Measurements from ENCODE around the gene STIM1. TPM values are rescaled to one million over a fixed set of nuclear protein-coding genes. Genes with fewer than 3 reads are reported as not detected.

Gene STIM1
- total RNA-seq, 1 experiment from 2014 or later, result 15.2 TPM

GRCh38 chr11:3849297-3849874 is 6.1 kb upstream of the STIM1 start:
- peaks cover 7 to 10% of the 10 kb centered on the region in 2 experiments for H3K4me1 Mint-ChIP-seq
- no peak overlapping the region for H2AK5ac ChIP-seq (ENCODE audit: insufficient read length, low read length)

More at GRCh38 chr11:3849297-3849874, 6.1 kb upstream of the STIM1 start:
- H3K4me2 ChIP-seq (ENCODE audit: insufficient read depth, insufficient read length, low read length), result no peak overlapping the region
- H3K9ac ChIP-seq (ENCODE audit: extremely low read depth, insufficient read length, low read length), result no peak overlapping the region
- H3K36me3 Mint-ChIP-seq (ENCODE audit: insufficient read depth in 1 of 3, low read depth in 3 of 3), result no peaks in the 10 kb centered on the region
- no peak overlapping the region for H4K5ac ChIP-seq (ENCODE audit: insufficient read length, low read depth, low read length)
- no peak overlapping the region for H2AFZ ChIP-seq (ENCODE audit: low read length)
- H3K27me3 Mint-ChIP-seq (ENCODE audit: low read depth), result peaks cover 3% of the 10 kb centered on the region
- H3K56ac ChIP-seq (ENCODE audit: insufficient read length, low read depth, low read length), result no peak overlapping the region
- no peaks in the 10 kb centered on the region for H3K9me3 Mint-ChIP-seq
- WGBS (ENCODE audit: extremely low coverage, insufficient read length, low lambda C conversion rate), result no CpG with 5 or more reads among the region's 10 CpGs
- H2BK20ac ChIP-seq (ENCODE audit: low read depth, low read length, poor library complexity, severe bottlenecking), result no peak overlapping the region
- 0 out of 2 replicates have a peak, but pooled peaks cover 2% of the 10 kb centered on the region for H3K4me1 ChIP-seq (ENCODE audit: insufficient read depth, low read length)
- no peak overlapping the region for H2BK15ac ChIP-seq (ENCODE audit: low read depth, low read length)
- H3K4ac ChIP-seq (ENCODE audit: low read depth, low read length), result no peak overlapping the region
- H3T11ph ChIP-seq (ENCODE audit: low read length), result no peak overlapping the region
- no peak overlapping the region for H3K4me3 Mint-ChIP-seq
- H3K27ac Mint-ChIP-seq, result no peak overlapping the region
- H2BK5ac ChIP-seq (ENCODE audit: insufficient read length, low read length), result no peak overlapping the region
- no peaks in the 10 kb centered on the region for H3K27me3 ChIP-seq (ENCODE audit: insufficient read depth, low read length)
- no peak overlapping the region for H2BK120ac ChIP-seq (ENCODE audit: low read depth, low read length, poor library complexity, severe bottlenecking)
- no peak overlapping the region for H4K8ac ChIP-seq (replicated peaks; ENCODE audit: insufficient read length, low read depth, low read length)
- H3K9me3 ChIP-seq (ENCODE audit: control insufficient read depth, low read depth, low read length), result no peaks in the 10 kb centered on the region
- no peak overlapping the region for H3K18ac ChIP-seq (ENCODE audit: insufficient read length, low read depth, low read length)
- no peak overlapping the region for H3K27ac ChIP-seq (ENCODE audit: insufficient read length, low read depth, low read length)
- no peak overlapping the region for H2BK12ac ChIP-seq (ENCODE audit: insufficient read length, low read depth, low read length)
- H3K23ac ChIP-seq (ENCODE audit: insufficient read length, low read depth, low read length), result no peak overlapping the region
- H4K20me1 ChIP-seq (ENCODE audit: control insufficient read depth, insufficient read depth, insufficient read length), result no peaks in the 10 kb centered on the region
- no peaks in the 10 kb centered on the region for H3K79me2 ChIP-seq (ENCODE audit: insufficient read depth, low read length)
- TF ChIP-seq CTCF (conservative IDR thresholded peaks at IDR 0.05), result peak; percentile 72
- no peaks in the 10 kb centered on the region for H3K79me1 ChIP-seq (ENCODE audit: insufficient read depth, low read depth, low read length, poor library complexity, severe bottlenecking)
- H3K14ac ChIP-seq (ENCODE audit: insufficient read depth, low read length), result no peak overlapping the region
- H4K91ac ChIP-seq (ENCODE audit: insufficient read length, low read depth, low read length), result no peak overlapping the region
- DNase-seq, result no peak
- H3K23me2 ChIP-seq (ENCODE audit: insufficient read length, low read depth, low read length, poor library complexity, severe bottlenecking), result peaks cover 3% of the 10 kb centered on the region

All from H9 (cell line).